SK-N-SH (cell line): ENCODE results near the gene UNC45A. TPM values are rescaled to one million over a fixed set of nuclear protein-coding genes. Genes with fewer than 3 reads are reported as not detected.

Experiments used
- CTCF ChIA-PET: fragments of 300-600, 350-600 bp; formaldehyde crosslinking; extraction: SDS; loops from one replicate; lab custom pipeline; 2021; lab: Yijun Ruan, JAX
- POLR2A ChIA-PET: fragments of 350-600 bp; sonication (Branson Sonifier 250); formaldehyde crosslinking; extraction: SDS; loops from one replicate; lab custom pipeline; 2020; ENCODE audit warnings: antibody characterized with exemption, inconsistent platforms; lab: Yijun Ruan, JAX
- DNase-seq: peaks from one replicate; pipeline ENCODE4 v3.0.0; 2012
- H2AFZ ChIP-seq: fragments of 200-600 bp; sonication (generic); 2 replicates; pipeline ENCODE4 v1.8.1; 2016; ENCODE audit warnings: antibody characterized with exemption, mild to moderate bottlenecking, low read depth
- H3F3A ChIP-seq: fragments of 200-600 bp; sonication (generic); replicated peaks from 2 replicates; pipeline ENCODE3; 2016; ENCODE audit warnings: antibody characterized with exemption, mild to moderate bottlenecking; ENCODE audit not compliant: insufficient read depth
- H3K27ac ChIP-seq, 2 experiments: fragments of 200-500 bp in 1 of 2; fragments of 200-600 bp in 1 of 2; sonication (Bioruptor generic) in 1 of 2; sonication (generic), shearing (Covaris generic) in 1 of 2; 2 replicates each; pipeline versions ENCODE4 v1.5.1 to v1.6.1; 2014 to 2016; ENCODE audit warnings: low read depth in 2 of 2, inconsistent platforms in 1 of 2, low read length in 1 of 2, mild to moderate bottlenecking in 1 of 2, mixed read lengths in 1 of 2
- H3K27me3 ChIP-seq: fragments of 200-600 bp; sonication (generic), shearing (Covaris generic); 2 replicates; pipeline ENCODE4 v1.6.1; 2016; ENCODE audit warnings: mixed run types; ENCODE audit not compliant: insufficient read depth
- H3K36me3 ChIP-seq, 2 experiments: fragments of 200-500 bp in 1 of 2; fragments of 200-600 bp in 1 of 2; sonication (Bioruptor generic) in 1 of 2; sonication (generic) in 1 of 2; replicated peaks in 1 of 2; 2 replicates each; pipeline versions ENCODE3 to v1.5.1; 2014 to 2016; ENCODE audit warnings: low read length in 1 of 2, mild to moderate bottlenecking in 1 of 2; ENCODE audit not compliant: insufficient read depth in 2 of 2, control insufficient read depth in 1 of 2
- H3K4me1 ChIP-seq, 2 experiments: fragments of 200-500 bp in 1 of 2; fragments of 200-600 bp in 1 of 2; sonication (Bioruptor generic) in 1 of 2; sonication (generic), shearing (Covaris generic) in 1 of 2; 2 replicates each; pipeline versions ENCODE4 v1.5.1 to v1.6.1; 2014 to 2016; ENCODE audit warnings: low read depth in 1 of 2, low read length in 1 of 2, mixed run types in 1 of 2; ENCODE audit not compliant: insufficient read depth in 2 of 2, control insufficient read depth in 1 of 2
- H3K4me2 ChIP-seq: fragments of 200-600 bp; sonication (generic), shearing (Covaris generic); 2 replicates; pipeline ENCODE4 v1.6.1; 2017; ENCODE audit warnings: mixed run types
- H3K4me3 ChIP-seq, 2 experiments: fragments of 200-500 bp in 1 of 2; fragments of 200-600 bp in 1 of 2; sonication (Bioruptor generic) in 1 of 2; sonication (generic), shearing (Covaris generic) in 1 of 2; 2 replicates each; pipeline versions ENCODE4 v1.5.1 to v1.8.1; 2014 to 2016; ENCODE audit warnings: low read depth in 2 of 2, inconsistent platforms in 1 of 2, low read length in 1 of 2, mild to moderate bottlenecking in 1 of 2, mixed read lengths in 1 of 2, moderate library complexity in 1 of 2
- H3K79me2 ChIP-seq: fragments of 200-600 bp; sonication (generic); 2 replicates; pipeline ENCODE4 v1.8.1; 2017; ENCODE audit warnings: mild to moderate bottlenecking; ENCODE audit not compliant: insufficient read depth
- H3K9ac ChIP-seq: fragments of 200-600 bp; sonication (generic); 2 replicates; pipeline ENCODE4 v1.6.1; 2017; ENCODE audit warnings: mixed run types
- H3K9me2 ChIP-seq: fragments of 200-600 bp; sonication (generic); 2 replicates; pipeline ENCODE4 v1.6.1; 2017; ENCODE audit warnings: mixed run types
- H3K9me3 ChIP-seq: fragments of 200-600 bp; sonication (generic); 2 replicates; pipeline ENCODE4 v1.6.1; 2017; ENCODE audit warnings: mixed run types, mild to moderate bottlenecking, moderate library complexity
- H4K20me1 ChIP-seq: fragments of 200-600 bp; sonication (generic); 2 replicates; pipeline ENCODE4 v1.6.1; 2017; ENCODE audit warnings: mild to moderate bottlenecking, mixed run types; ENCODE audit not compliant: insufficient read depth
- ELF1 ChIP-seq: IDR thresholded peaks from 2 replicates; pipeline ENCODE4 v1.4.0; 2012
- GATA2 ChIP-seq: sonication (generic); formaldehyde crosslinking; IDR thresholded peaks from 2 replicates; pipeline ENCODE4 v1.5.0; 2020; ENCODE audit warnings: mild to moderate bottlenecking, missing genetic modification reagents
- MEF2A ChIP-seq: IDR thresholded peaks from 2 replicates; pipeline ENCODE4 v1.4.0; 2012; ENCODE audit warnings: low read depth, borderline replicate concordance
- NRF1 ChIP-seq: IDR thresholded peaks from 2 replicates; pipeline ENCODE4 v1.6.1; 2012; ENCODE audit warnings: low read depth, mild to moderate bottlenecking, low read length
- RAD21 ChIP-seq: IDR thresholded peaks from 2 replicates; pipeline ENCODE4 v1.6.1; 2012; ENCODE audit warnings: mild to moderate bottlenecking, low read length
- RFX5 ChIP-seq: IDR thresholded peaks from 2 replicates; pipeline ENCODE4 v1.6.1; 2012; ENCODE audit warnings: mild to moderate bottlenecking, improper control_type of control experiment, low read length
- SIN3A ChIP-seq: IDR thresholded peaks from 2 replicates; pipeline ENCODE4 v1.6.1; 2012; ENCODE audit warnings: low read depth, mild to moderate bottlenecking, low read length, moderate library complexity, borderline replicate concordance
- SMC3 ChIP-seq: IDR thresholded peaks from 2 replicates; pipeline ENCODE4 v1.6.1; 2012; ENCODE audit warnings: low read depth, low read length, improper control_type of control experiment
- TEAD4 ChIP-seq: IDR thresholded peaks from 2 replicates; pipeline ENCODE4 v1.4.0; 2012; ENCODE audit warnings: mild to moderate bottlenecking, borderline replicate concordance; ENCODE audit not compliant: insufficient read depth
- YY1 ChIP-seq: IDR thresholded peaks from 2 replicates; pipeline ENCODE4 v1.4.0; 2012; ENCODE audit warnings: low read depth, mild to moderate bottlenecking
- WGBS: methylation state at CpG from one replicate; pipeline ENCODE4 v1.1.6; 2017; ENCODE audit warnings: low lambda C conversion rate; 5-methylcytosine and 5-hydroxymethylcytosine counted together
- polyA plus RNA-seq, 3 experiments: library from polyadenylated mRNA; depleted of rRNA; stranded (reverse); fragments of >200 nt; gene quantifications; 2 replicates each; pipeline ENCODE4 v1.2.3, GENCODE V29; 2012
- TF ChIP-seq, protein P1 (sequence below): fragments of 200-600 bp; sonication (generic); IDR thresholded peaks from 2 replicates; pipeline ENCODE4 v1.6.1; 2017; ENCODE audit warnings: antibody characterized with exemption, mild to moderate bottlenecking, moderate library complexity
- TF ChIP-seq, protein P2 (sequence below): IDR thresholded peaks from 2 replicates; pipeline ENCODE4 v1.6.1; 2012; ENCODE audit warnings: mild to moderate bottlenecking, low read depth, low read length, moderate library complexity
- TF ChIP-seq, protein P3 (sequence below): fragments of 150-350 bp; IDR thresholded peaks from 2 replicates; pipeline ENCODE4 v1.6.1; 2017; ENCODE audit warnings: antibody characterized with exemption, low read length, low read depth, borderline replicate concordance
- TF ChIP-seq, protein P4 (sequence below): IDR thresholded peaks from 2 replicates; pipeline ENCODE4 v1.4.0; 2012; ENCODE audit warnings: low read depth, borderline replicate concordance
- TF ChIP-seq, protein P5 (sequence below): IDR thresholded peaks from 2 replicates; pipeline ENCODE4; 2012
- TF ChIP-seq, protein P6 (sequence below): IDR thresholded peaks from 2 replicates; pipeline ENCODE4 v1.4.0; 2012; ENCODE audit warnings: low read depth, borderline replicate concordance

Gene UNC45A
- polyA plus RNA-seq, 1 of the 3 experiments (the other 2 are of a cell fraction): 85.1 TPM

DNA sequence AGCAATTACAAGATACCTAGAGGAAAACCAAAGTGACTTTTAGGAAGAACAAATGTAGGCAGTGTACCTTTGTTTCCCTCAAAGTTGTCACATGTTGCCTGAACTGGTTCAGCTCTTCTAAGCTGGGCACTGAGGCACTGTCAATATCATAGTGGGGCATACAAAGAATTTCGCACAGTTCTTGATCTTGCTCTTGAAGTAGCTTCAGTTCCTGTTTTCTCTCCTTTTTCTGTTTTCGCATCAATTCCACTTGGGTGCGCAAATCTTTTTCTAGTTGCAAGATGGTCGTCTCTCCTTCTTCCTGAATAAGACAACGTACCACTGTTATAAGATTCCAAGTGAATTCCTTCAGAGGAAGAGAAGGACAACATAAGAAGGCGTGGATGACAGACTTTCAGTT is 46.6 kb downstream of the UNC45A start:
- H3K36me3 ChIP-seq: peaks cover 25 to 30% of the 10 kb centered on the region in 2 experiments
- no peak overlapping the region for H2AFZ ChIP-seq
- 88% methylated on average over 6 of the region's 6 CpGs for WGBS
- no peak for DNase-seq
- H4K20me1 ChIP-seq: peaks cover 12% of the 10 kb centered on the region; the same call in 1 of the 2 replicates
- no peak overlapping the region for H3K4me2 ChIP-seq
- H3K27ac ChIP-seq: no peak overlapping the region
- H3K4me3 ChIP-seq: no peak overlapping the region
- H3K27me3 ChIP-seq: no peaks in the 10 kb centered on the region
- no peaks in the 10 kb centered on the region for H3K4me1 ChIP-seq
- peaks cover 62% of the 10 kb centered on the region for H3K79me2 ChIP-seq
- CTCF ChIA-PET: interaction anchor here (0.5 to 10.6 kb wide), 2 partner anchors 14 to 25 kb away, joined by 3 to 74 read pairs; partner anchors contain the start of gene RCCD1
- POLR2A ChIA-PET: no interaction called here
- H3K9me2 ChIP-seq: no peaks in the 10 kb centered on the region
- H3K9me3 ChIP-seq: no peaks in the 10 kb centered on the region
- no peak for TF ChIP-seq MEF2A
- no peak for TF ChIP-seq RFX5
- no peak for TF ChIP-seq NRF1
- TF ChIP-seq, protein P1, sequence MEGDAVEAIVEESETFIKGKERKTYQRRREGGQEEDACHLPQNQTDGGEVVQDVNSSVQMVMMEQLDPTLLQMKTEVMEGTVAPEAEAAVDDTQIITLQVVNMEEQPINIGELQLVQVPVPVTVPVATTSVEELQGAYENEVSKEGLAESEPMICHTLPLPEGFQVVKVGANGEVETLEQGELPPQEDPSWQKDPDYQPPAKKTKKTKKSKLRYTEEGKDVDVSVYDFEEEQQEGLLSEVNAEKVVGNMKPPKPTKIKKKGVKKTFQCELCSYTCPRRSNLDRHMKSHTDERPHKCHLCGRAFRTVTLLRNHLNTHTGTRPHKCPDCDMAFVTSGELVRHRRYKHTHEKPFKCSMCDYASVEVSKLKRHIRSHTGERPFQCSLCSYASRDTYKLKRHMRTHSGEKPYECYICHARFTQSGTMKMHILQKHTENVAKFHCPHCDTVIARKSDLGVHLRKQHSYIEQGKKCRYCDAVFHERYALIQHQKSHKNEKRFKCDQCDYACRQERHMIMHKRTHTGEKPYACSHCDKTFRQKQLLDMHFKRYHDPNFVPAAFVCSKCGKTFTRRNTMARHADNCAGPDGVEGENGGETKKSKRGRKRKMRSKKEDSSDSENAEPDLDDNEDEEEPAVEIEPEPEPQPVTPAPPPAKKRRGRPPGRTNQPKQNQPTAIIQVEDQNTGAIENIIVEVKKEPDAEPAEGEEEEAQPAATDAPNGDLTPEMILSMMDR: no peak
- no peak for TF ChIP-seq GATA2 (CRISPR knock-in tag)
- TF ChIP-seq ELF1: no peak
- no peak for TF ChIP-seq RAD21
- TF ChIP-seq, protein P2, sequence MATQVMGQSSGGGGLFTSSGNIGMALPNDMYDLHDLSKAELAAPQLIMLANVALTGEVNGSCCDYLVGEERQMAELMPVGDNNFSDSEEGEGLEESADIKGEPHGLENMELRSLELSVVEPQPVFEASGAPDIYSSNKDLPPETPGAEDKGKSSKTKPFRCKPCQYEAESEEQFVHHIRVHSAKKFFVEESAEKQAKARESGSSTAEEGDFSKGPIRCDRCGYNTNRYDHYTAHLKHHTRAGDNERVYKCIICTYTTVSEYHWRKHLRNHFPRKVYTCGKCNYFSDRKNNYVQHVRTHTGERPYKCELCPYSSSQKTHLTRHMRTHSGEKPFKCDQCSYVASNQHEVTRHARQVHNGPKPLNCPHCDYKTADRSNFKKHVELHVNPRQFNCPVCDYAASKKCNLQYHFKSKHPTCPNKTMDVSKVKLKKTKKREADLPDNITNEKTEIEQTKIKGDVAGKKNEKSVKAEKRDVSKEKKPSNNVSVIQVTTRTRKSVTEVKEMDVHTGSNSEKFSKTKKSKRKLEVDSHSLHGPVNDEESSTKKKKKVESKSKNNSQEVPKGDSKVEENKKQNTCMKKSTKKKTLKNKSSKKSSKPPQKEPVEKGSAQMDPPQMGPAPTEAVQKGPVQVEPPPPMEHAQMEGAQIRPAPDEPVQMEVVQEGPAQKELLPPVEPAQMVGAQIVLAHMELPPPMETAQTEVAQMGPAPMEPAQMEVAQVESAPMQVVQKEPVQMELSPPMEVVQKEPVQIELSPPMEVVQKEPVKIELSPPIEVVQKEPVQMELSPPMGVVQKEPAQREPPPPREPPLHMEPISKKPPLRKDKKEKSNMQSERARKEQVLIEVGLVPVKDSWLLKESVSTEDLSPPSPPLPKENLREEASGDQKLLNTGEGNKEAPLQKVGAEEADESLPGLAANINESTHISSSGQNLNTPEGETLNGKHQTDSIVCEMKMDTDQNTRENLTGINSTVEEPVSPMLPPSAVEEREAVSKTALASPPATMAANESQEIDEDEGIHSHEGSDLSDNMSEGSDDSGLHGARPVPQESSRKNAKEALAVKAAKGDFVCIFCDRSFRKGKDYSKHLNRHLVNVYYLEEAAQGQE: no peak
- no peak for TF ChIP-seq SIN3A
- TF ChIP-seq, protein P3, sequence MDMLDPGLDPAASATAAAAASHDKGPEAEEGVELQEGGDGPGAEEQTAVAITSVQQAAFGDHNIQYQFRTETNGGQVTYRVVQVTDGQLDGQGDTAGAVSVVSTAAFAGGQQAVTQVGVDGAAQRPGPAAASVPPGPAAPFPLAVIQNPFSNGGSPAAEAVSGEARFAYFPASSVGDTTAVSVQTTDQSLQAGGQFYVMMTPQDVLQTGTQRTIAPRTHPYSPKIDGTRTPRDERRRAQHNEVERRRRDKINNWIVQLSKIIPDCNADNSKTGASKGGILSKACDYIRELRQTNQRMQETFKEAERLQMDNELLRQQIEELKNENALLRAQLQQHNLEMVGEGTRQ: no peak
- TF ChIP-seq, protein P4, sequence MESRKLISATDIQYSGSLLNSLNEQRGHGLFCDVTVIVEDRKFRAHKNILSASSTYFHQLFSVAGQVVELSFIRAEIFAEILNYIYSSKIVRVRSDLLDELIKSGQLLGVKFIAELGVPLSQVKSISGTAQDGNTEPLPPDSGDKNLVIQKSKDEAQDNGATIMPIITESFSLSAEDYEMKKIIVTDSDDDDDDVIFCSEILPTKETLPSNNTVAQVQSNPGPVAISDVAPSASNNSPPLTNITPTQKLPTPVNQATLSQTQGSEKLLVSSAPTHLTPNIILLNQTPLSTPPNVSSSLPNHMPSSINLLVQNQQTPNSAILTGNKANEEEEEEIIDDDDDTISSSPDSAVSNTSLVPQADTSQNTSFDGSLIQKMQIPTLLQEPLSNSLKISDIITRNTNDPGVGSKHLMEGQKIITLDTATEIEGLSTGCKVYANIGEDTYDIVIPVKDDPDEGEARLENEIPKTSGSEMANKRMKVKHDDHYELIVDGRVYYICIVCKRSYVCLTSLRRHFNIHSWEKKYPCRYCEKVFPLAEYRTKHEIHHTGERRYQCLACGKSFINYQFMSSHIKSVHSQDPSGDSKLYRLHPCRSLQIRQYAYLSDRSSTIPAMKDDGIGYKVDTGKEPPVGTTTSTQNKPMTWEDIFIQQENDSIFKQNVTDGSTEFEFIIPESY: no peak
- TF ChIP-seq TEAD4: no peak
- TF ChIP-seq, protein P5, sequence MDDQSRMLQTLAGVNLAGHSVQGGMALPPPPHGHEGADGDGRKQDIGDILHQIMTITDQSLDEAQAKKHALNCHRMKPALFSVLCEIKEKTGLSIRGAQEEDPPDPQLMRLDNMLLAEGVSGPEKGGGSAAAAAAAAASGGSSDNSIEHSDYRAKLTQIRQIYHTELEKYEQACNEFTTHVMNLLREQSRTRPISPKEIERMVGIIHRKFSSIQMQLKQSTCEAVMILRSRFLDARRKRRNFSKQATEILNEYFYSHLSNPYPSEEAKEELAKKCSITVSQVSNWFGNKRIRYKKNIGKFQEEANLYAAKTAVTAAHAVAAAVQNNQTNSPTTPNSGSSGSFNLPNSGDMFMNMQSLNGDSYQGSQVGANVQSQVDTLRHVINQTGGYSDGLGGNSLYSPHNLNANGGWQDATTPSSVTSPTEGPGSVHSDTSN: no peak
- no peak for TF ChIP-seq YY1
- TF ChIP-seq, protein P6, sequence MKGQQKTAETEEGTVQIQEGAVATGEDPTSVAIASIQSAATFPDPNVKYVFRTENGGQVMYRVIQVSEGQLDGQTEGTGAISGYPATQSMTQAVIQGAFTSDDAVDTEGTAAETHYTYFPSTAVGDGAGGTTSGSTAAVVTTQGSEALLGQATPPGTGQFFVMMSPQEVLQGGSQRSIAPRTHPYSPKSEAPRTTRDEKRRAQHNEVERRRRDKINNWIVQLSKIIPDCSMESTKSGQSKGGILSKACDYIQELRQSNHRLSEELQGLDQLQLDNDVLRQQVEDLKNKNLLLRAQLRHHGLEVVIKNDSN: no peak
- TF ChIP-seq SMC3: no peak
- no peaks in the 10 kb centered on the region for H3F3A ChIP-seq
- H3K9ac ChIP-seq: no peak overlapping the region
